GM21786 (cell line): ENCODE results near the gene DYNLT2.

ENCODE experiments used
- ATAC-seq: cut with Tn5 transposase; IDR thresholded peaks from one replicate; pipeline ENCODE4 v1.9.1; 2021; ENCODE audit not compliant: unreplicated experiment

Gene DYNLT2

DNA sequence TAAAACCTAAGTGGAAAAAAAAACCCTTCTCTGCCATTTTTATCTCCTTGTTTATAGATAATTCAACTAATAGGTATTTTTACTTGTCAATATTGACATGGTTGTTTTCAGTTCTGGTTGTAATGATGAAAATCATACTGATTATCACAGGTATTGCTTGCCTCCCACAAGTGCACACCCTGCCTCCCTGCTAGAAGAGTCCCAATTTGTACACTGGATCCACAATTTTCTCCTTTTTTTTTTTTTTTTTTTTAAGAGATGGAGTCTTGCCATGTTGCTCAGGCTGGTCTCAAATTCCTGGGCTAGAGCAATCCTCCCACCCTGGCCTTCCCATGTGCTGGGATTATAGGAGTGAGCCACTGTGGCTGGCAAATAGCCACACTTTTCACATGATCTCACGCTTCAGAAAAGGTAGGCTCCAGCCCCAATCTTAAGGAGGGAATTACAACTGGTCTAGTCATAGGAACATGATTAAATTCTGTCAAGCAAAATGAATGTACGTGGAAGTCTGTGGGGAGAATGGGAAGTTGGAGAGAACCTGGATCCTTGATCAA is 12.3 kb downstream of the DYNLT2 start:
- ATAC-seq = no peak

GRCh38 chr6:169738204-169738975 is 13.0 kb downstream of the DYNLT2 start:
- ATAC-seq = no peak

GRCh38 chr6:169729961-169730360 is 21.4 kb downstream of the DYNLT2 start:
- no peak for ATAC-seq

DNA sequence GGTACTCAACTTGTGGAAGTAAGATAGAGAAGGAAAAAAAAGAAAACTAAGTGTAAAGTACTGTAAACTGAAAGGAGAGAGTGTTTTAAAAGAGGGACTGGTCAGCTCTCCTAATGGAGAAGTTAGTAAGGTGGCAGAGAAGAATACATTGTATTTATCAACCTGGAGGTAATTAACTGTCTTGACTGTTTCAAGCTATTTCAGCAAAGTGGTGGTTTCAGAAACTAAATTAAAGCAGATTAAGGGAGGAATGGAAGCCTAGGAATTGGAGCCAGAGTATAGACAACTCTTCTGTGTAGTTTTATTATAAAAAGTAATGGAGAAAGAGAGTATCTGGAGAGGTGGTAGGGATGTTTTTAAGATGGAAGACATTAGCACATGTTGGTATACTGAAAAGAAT is 24.4 kb downstream of the DYNLT2 start:
- no peak for ATAC-seq

GRCh38 chr6:169726049-169726400 is 25.3 kb downstream of the DYNLT2 start:
- ATAC-seq = no peak

GRCh38 chr6:169725125-169726048 is 26.0 kb downstream of the DYNLT2 start:
- no peak for ATAC-seq

DNA sequence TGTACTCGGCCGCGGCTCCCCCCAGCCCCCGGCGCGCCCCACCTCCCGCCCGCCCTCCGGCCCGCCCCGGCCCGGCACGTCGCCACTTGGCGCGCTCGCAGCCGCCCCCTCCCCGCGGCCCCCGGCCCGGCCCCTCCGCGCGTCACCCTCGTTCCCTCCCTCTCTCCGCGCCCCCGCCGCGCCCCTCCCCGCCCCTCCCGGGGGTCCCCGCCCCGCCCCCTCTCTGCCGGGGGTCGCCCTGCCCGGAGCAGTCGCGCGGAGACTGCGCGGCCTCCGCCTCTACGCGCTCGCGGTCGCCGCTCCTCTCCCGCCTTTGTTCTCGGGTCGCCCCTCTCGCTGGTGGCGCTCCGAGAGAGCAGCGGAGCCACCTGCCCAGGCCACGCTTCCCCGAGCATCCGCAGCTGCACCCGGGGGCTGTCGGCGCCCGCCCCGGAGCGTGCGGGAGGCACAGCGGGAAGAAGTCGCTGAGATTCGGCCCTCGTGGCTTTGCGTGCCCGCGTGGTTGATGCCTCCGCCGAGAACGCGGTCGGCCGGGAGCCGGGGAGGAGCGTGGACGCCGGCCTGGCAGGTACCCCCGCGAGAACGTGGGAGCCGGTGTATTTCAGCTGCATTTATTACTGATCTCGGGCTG is 26.8 kb downstream of the DYNLT2 start, which contains the start of gene PHF10:
PHF10 (minus strand) TSS at position 7 of the 631 bp plus-strand sequence. CDS start 569 bp downstream, outside the sequence.
- peak; percentile 36 for ATAC-seq

DNA sequence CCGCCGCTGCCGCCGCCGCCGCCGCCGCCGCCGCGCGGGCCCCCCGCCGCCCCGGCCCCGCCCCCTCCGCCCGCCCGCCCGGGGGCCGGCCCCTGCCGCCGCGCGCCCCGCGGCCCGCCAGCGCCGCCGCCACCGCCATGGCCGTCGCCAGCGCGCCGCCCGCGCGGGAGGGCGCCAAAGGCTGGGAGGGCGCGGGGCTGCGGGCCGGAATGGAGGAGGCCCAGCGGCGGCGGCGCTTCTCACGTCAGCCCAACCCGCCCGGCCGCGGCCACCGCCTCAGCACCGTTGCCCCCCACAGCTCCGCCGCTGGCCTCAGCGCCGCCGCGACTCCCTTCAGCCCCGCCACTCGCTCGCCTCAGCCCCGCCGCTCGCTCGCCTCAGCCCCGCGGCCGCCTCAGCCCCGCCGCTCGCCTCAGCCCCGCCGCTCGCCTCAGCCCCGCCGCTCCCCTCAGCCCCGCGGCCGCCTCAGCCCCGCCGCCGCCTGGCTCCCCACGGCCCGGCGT is 27.3 kb downstream of the DYNLT2 start:
- ATAC-seq = peak; percentile 32

GRCh38 chr6:169723200-169723909 is 28.0 kb downstream of the DYNLT2 start:
- ATAC-seq = peak; percentile 25

DNA sequence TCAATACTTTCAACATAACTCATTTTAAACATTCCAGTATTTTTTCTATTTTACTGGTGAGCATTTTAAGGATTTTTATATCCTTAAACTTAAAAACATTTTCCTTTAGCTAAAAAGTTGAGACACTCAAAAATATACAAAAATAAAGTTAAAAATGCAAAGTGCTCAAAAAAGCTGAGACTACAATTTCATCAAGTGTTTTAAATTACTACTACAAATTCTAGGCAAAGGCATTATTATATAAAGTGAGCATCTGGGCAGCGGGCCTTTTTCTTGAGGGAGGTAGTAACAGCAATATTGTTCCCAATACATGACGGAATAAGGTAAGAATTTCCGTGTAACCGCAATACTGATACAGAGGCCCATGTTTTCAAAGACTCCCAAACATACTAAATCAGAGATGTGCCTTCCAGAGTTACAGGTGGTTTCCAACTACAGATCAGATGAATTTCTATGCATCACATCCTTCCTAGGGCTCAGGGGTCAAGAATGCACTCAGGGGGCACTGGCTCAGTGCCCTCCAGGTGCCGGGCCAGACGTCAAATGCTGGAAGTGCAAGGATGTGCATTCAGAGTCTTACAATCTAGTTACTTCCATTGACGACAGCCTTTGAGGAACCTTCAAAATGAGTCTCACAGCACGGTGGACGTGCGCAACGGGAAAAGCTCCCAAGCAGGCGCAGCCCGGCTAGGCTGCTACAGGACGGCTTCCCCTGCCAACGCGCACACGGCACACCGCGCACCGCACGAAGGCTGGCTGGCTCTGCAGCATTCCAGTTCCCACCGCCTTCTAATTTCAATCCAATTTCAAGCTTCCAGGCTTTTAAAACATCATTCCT is 28.8 kb downstream of the DYNLT2 start:
- ATAC-seq = no peak

DNA sequence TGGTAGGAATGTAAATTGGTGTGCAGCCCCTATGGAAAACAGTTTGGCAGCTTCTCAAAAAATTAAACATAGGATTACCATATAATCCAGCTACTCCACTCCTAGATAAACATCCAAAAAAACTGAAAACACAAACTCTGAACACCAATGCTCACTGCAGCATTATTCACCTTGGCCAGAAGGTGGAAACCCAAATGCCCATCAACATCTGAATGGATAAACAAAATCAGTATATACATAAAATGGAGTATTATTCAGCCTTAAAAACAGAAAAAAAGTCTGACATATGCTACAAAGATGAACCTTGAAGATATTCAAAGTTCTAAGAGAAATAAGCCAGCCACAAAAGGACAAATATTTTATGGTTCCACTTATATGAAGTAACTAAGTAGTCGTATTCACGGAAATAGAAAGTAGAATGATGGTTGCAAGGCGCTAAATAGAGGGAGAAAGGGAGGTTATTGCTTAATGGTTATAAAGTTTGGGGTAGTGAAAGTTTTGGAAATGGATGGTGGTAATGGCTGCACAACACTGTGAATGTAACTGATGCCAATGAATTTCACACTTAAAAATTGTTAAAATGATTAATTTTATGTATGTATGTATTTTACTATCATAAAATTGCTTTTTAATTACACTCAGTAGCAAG is 31.0 kb downstream of the DYNLT2 start:
- ATAC-seq = no peak

DNA sequence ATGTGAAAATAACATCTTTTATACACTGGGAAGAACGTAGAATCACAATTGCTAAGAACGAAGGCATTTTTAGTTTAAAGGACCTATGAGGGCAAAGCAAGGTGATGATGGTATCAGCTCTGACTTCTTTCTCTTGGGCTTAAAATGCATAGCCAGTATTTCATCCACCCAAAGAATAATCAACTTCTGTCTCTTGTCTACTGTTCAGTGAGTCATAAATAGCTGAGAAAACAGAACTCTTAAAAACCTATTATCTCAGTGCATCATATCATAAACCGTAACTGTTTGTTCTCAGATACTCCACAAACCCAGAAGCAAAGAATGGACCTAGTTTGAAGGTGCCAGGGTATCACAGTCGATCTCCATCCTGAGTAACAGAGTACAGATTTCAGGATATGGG is 32.3 kb downstream of the DYNLT2 start:
- no peak for ATAC-seq

- ATAC-seq = no peak
Observed at GRCh38 chr6:169714595-169714994, 36.8 kb downstream of the DYNLT2 start.

DNA sequence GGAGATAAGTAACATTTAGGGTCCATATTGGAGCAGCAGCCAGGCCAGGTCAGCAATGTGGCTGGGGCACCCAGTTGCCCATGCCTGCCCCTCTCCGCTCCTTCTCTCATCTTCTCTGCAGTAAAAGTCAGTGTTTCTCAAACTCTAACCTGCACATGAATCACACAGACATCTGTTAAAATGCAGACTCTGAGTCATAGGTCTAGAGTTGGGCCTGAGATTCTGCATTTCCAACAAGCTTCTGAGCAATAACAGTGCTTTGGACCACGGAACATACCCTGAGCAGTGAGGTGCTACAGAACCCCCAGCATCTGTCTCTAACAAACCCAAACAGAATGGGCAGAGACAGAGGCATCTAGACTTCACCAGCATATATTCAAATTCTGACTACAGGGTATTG is 37.2 kb downstream of the DYNLT2 start:
- ATAC-seq = no peak

DNA sequence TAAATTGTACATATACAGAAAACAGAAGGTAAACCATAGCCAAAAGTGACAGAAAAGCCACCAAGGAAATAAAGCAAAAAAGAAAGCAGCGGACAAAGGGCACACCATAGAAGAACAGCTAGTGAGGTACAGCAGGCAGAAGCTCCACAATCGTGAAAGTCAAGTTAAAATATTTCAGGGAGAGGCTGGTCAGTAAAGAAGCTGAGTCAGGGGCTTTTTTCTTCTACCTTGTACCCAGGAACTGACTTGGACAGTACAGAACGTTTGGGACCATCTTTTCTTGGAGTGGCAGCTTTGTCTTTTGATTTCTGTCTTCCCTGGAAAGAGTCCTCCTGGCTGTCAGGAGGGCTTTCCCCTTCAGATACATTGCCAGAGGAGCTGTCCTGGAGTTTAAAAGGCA is 41.4 kb downstream of the DYNLT2 start:
- no peak for ATAC-seq

DNA sequence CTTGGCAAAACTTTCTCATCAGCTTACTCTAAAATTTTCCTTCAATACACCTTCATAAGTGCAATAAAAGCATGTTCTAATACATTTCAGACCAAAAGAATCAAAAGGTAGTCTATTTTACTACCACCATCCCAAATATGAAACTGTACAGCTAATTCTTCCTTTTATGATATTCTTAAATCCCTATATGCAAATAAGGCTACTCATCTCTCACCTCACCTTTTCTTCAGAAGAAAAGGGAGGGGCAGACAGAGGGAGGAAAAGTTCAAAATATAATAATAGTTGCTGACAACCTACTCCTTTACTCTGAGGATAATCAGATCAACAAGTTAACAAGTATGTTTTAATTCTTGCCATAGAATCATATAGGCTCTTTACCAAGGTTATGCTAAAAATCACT is 42.1 kb downstream of the DYNLT2 start:
- no peak for ATAC-seq

DNA sequence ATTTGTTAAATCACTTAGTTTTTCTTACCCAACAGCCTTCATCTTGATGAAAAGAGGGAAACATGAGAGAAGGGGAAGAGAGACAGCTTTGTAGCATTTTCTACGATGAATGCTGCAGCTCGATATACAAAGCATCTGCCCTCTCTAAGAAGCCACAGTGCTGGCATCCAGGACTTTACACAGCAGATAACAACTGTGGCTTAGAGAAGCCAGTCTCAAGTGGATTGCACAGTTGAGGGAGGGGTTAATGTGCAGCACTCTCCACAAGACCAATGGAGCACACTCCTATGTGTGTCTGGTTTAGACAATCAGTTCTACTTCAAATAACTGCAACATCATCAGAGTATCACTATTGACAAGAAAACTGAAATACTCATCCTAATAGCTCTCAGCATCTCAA is 43.6 kb downstream of the DYNLT2 start:
- ATAC-seq = no peak

GRCh38 chr6:169702840-169703246 is 48.5 kb downstream of the DYNLT2 start:
- peak; percentile 11 for ATAC-seq
